NCI-H2196 (cell line): ENCODE results near the gene PAK1.

Experiments
- DNase-seq: peaks from one replicate; lab custom pipeline; 2025; ENCODE audit not compliant: unreplicated experiment; lab: John Stamatoyannopoulos, UW

Gene PAK1

DNA sequence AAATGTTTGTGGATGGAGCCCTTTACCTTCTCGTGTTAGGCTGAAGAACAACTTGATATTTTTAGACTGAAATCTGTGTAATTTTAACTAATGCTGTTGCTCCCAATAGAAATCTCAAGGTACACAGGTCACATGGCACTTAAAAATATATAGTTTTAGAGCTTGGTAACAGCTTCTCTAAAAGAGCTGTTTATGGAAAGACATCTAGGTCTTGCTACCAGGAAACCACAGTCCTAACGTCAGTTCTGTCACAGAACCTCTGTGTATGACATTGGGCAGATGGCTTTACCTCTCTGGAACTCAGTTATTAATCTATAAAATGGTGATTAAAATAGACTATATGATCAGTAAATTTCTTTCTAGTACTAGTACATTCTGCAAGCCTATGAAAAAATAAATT is 35.4 kb downstream of the PAK1 start:
- DNase-seq: no peak

- DNase-seq: no peak
Measured at GRCh38 chr11:77436969-77437368, 36.9 kb downstream of the PAK1 start.

DNA sequence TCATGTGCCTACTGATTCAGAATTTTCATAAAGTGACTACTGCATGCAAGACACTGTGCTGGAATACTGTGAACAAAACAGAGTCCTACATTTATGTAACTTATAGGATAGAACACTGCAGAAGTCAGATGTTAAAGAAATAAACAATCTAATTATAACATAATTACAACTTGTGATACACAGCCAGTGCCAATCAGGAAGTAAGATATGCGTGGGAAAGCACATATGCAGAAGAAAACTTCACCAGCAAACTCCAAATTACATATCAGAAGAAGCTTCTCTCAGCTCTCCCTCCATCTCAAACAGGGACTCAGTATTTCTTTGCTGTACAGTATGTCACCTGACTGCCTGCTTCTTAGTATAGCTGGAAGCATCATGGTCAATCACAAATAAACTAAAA is 37.4 kb downstream of the PAK1 start:
- no peak for DNase-seq

DNA sequence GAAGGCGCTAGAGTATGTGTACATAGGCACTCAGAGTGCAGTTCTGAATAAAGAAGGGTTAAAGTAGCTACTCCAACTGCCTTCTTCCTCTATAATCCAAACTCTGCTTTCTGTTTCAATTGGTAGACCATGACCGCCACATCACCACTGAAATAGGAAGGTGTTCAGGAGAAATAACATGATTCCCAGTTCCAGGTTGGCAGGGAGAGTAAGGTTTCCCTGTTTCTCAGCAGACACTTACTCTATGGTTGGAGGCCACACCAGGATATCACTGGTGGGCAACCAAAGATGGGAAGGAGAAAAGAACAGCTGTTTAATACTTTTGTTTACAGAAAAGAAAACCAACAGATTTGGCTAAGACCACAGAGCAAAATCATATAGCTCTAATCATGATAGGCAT is 37.9 kb downstream of the PAK1 start:
- DNase-seq: no peak

DNA sequence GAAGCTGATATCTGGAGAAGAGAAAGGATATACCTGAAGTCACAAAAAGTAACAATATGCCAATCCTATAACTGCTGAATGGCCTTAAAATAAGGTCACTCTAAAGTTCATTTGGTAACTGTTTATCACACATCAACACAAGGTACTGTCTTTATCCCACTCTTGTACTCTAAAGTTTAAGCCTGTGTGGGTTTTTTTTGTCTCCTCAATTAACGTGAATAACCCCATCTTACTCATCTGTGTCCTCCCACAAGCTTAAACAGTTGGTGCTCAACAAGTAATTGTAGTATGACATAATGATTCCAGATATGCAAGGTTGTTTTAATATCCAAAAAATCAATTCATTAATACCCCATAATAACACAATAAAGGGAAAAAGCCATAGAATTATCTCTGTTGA is 42.1 kb downstream of the PAK1 start:
- no peak for DNase-seq

GRCh38 chr11:77428598-77428997 is 45.3 kb downstream of the PAK1 start:
- no peak for DNase-seq

DNA sequence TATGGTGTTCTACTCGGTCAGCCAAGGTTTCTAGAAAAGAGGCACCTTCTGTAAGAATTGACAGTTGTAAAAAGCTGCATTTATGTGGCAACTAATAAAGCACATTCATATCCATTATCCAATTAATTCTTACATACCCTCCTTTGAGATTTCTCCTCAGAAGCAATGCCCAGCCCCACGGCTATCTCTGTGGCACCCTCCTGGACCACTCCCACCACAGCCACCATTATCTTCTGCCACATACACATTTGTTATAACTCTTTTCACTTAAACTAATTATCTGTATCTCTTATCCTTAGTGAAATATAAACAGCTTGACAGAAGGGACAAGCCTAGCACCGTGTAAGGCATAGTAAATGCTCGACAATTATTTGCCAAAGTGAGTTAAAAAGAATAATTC is 48.5 kb downstream of the PAK1 start:
- no peak for DNase-seq

DNA sequence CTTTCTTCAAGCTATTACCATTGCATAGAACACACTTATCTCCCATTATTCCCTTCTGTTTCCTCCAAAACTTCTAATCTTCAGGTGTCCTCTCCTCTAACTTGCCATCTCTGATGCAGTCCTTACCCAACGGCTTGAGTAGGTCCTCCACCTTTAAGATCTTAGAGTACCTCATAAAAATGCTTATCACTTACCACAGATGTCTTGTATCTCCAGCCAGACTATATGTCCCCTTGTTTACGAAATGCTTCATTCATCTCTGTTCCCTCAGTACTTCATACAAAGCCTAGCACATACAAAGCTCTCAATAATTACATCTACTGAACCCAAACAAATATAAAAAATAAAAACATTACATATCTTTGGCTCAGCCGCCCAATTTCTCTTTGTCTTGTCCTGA is 49.2 kb downstream of the PAK1 start:
- DNase-seq: no peak

DNA sequence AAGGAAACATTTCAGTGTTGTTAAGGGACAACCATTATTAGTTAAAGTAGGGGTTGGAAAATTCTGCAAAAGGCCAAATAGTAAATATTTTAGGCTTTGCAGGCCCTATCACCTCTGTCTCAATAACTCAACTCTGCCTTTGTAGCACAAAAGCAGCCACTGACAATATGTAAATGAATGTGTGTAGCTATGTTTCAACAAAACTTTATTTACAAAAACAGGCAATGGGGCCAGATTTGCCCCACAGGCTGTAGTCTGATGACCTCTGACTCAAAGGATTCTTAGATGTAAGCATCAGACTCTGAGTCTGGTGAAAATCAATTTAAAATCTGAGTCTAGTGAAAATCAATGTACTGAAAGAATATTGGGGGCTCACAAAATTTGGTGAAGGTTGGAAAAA is 50.3 kb downstream of the PAK1 start:
- DNase-seq: no peak

- no peak for DNase-seq
Measured at GRCh38 chr11:77422687-77423086, 51.2 kb downstream of the PAK1 start.

DNA sequence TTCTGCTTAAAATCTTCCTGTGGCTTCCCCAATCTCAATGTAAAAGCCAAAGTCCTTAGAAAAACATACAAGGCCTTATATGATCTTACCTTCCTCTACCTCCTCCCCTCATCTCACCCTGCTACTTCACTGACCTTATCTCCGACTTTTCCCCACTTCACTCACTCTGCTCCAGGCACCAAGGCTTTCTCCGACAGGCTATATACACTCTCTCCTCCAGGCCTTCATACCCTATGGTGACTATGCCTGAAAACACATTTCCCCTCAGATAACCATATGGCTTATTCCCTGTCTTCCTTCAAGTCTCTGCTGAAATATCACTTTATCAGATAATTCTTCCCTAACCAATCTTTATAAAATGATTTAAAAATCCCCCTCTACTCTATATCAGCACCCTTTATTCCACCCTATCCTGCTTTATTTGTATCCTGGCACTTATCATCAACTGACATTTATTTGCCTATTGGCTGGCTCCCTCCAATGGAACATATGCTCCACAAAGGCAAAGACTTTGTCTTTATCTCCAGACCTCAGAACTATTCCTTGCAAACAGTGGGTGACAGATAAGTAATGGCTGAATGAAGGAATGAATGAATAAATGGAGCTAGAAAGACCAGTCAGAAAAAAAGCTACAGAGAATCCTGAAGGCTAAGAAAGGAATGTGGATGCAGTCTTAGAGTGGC is 52.7 kb downstream of the PAK1 start:
- DNase-seq: no peak

GRCh38 chr11:77418971-77419597 is 54.8 kb downstream of the PAK1 start:
- no peak for DNase-seq

DNA sequence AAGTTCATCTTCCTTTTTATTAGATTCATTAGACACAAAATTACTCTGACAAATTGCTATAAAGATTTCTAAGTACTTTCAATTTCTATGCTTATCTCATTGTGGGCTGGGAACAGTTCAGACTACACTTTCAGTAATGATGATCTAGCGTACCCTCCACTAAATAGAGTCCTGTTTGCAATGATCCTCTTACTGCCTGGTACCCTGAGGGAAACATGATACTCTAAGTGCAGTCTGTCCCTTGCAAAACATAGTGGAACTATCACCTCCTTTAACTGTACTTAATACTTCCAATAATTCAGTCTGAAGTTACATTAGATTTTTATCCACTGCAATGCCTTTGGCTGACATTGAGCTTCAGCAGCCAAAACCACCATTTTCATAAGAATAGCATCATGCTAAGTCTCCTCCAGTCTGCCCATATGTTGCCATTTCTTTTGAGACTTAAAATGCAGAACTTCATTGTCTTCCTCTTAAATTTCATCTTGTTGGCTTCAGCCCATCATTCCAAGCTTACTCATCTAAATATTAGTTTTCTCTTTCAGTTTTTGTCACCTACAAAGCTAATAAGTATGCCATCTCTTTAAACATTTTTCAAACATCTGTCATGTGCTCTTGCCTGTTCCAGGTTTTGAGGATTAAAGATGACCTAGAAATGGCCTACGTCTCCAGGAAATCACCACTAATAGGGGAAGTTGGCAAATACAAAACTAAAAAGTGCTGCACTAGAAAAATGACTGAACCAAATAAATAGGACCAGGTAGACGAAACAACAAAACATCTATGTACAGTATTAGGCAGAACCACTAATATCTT is 55.5 kb downstream of the PAK1 start:
- DNase-seq: no peak

DNA sequence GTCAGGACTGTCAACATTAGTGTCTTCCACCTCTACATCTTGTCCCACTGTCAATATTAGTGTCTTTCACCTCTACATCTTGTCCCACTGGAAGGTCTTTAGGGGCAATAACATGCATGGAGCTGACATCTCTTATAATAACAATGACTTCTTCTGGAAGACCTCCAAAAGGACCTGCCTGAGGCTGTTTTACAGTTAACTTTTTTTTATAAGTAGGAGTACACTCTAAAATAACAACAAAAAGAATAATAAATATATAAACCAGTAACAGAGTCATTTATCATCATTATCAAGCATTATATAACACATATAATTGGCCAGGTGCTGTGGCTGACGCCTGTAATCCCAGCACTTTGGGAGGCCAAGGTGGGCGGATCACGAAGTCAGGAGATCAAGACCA is 57.5 kb downstream of the PAK1 start:
- DNase-seq: no peak

GRCh38 chr11:77413850-77414460 is 59.9 kb downstream of the PAK1 start:
- no peak for DNase-seq

DNA sequence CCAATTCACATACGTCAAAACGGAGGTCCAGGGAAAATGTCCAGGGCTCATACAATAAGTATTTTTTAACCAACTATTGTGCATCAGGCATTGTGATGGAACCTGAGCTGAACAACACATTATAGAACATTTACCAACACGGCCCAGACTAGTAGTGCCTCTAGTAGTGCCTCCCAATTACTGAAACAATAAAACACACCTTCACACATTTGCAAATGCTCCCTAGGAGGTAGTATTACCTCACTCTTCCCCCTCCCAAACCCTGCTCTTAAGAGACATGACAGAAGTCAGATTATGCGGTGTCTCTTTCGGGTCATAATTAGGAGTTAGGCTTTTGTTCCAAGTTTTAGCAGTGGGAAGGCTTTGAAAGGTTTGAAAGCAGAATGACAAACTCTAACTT is 61.1 kb downstream of the PAK1 start:
- DNase-seq: no peak

DNA sequence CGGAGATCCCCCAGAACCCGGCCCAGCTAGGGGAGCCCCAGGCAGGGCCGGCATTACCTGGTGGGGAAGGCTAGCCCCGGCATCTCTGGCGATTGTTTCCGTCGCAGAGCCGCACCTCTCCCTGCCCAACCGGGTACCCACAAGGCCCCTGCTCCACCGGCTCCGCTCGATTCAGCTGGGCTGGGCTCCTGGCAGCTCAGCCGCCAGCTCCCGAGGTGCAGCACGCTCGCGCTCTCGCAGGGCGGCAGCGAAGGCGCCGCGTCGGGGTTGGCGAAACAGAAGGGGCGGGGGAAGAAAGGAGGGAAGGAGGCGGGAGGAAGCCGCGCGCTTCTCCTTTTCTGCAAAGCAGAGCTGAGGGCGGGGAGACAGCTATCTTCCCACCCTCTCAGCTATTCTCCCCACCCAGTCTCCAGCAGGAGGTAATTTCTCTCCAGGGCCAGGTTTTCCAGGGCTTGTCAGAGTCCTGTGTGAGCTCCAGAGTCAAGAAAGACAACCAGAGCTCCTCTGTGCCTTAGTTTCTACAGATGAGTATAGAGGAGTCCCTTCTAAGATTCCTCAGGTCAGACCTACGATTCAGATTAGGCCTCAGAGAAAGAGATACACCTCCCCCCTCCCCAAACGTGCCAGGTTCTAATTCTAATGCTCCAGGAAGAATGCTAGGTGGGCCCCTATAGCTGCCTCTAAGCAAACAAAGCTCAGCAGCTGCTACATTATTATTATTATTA is 62.0 kb downstream of the PAK1 start:
- DNase-seq: no peak

- no peak for DNase-seq
Measured at GRCh38 chr11:77411137-77411707, 62.7 kb downstream of the PAK1 start.

GRCh38 chr11:77410076-77410827 is 63.6 kb downstream of the PAK1 start:
- DNase-seq: no peak

DNA sequence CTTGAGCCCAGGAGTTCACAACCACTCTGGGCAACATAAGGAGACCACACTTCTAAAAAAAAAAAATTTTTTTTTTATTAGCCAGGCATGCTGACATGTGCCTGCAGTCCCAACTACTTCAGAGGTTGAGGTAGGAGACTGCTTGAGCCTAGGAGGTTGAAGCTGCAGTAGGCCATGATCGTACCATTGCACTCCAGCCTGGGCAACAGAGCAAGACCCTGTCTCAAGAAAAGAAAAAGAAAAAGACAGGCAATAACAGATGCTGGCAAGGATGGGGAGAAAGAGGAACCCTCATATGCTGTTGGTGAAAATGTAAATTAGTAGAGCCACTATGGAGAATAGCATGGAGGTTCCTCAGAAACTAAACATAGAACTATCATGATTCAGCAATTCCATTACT is 64.8 kb downstream of the PAK1 start:
- no peak for DNase-seq
